Endothelial cell of umbilical vein (primary cell): ENCODE data around the gene FMN1. TPM values are rescaled to one million over a fixed set of nuclear protein-coding genes. Genes with fewer than 3 reads are reported as not detected.

Experiments used
- BruUV-seq: library from RNA; stranded (reverse); fragments of 400-500 nt; replicated peaks from 2 replicates; lab custom pipeline; 2021; lab: Mats Ljungman, UMichigan
- CTCF ChIA-PET: fragments of 300-600, 350-600 bp; sonication (Branson Sonifier 250); formaldehyde crosslinking; loops from one replicate; lab custom pipeline; 2021; ENCODE audit warnings: antibody characterized with exemption, inconsistent platforms; lab: Charles Lee
- POLR2A ChIA-PET: fragments of 300-600, 350-600 bp; sonication (Branson Sonifier 250); formaldehyde crosslinking; loops from one replicate; lab custom pipeline; 2021; ENCODE audit warnings: antibody characterized with exemption, inconsistent platforms; lab: Charles Lee
- DNase-seq: peaks from one replicate; pipeline ENCODE4 v3.0.0-alpha.2; 2011; ENCODE audit warnings: low read depth, low spot score
- FAIRE-seq: peaks from 2 replicates; lab custom pipeline; 2011; peaks lifted over from hg19 to GRCh38; lab: Jason Lieb, UNC
- H2AFZ ChIP-seq: 2 replicates; pipeline ENCODE4 v1.6.0; 2012; ENCODE audit warnings: low read depth, low read length, control low read depth, inconsistent platforms
- H3K27ac ChIP-seq: 2 replicates; pipeline ENCODE4 v1.5.1; 2011; ENCODE audit warnings: low read depth, mild to moderate bottlenecking, control low read depth, low read length, moderate library complexity; ENCODE audit not compliant: insufficient read depth
- H3K27me3 ChIP-seq, 2 experiments: 2 replicates each; pipeline versions ENCODE4 v1.6.0 to v1.6.1; 2011; ENCODE audit warnings: low read length in 2 of 2, mixed read lengths in 1 of 2; ENCODE audit not compliant: control insufficient read depth in 2 of 2, insufficient read depth in 2 of 2
- H3K36me3 ChIP-seq, 2 experiments: 2 replicates in 1 of 2; 3 replicates in 1 of 2; pipeline ENCODE4 v1.5.1; 2011; ENCODE audit warnings: low read length in 2 of 2, mild to moderate bottlenecking in 1 of 2, moderate library complexity in 1 of 2; ENCODE audit not compliant: control insufficient read depth in 2 of 2, insufficient read depth in 2 of 2; ENCODE audit errors: extremely low read depth in 1 of 2
- H3K4me1 ChIP-seq: 3 replicates; pipeline ENCODE4 v1.5.1; 2011; ENCODE audit warnings: mild to moderate bottlenecking, low read length; ENCODE audit not compliant: control insufficient read depth, insufficient read depth; ENCODE audit errors: extremely low read depth
- H3K4me2 ChIP-seq: 2 replicates; pipeline ENCODE4 v1.6.1; 2011; ENCODE audit warnings: low read length, control low read depth, mixed read lengths; ENCODE audit not compliant: insufficient read depth
- H3K4me3 ChIP-seq, 3 experiments: fragments of 200-600 bp in 1 of 3; sonication (generic), shearing (Covaris generic) in 1 of 3; replicated peaks in 1 of 3; 2 replicates each; pipeline ENCODE4 v1.5.1; 2011 to 2016; ENCODE audit warnings: control low read depth in 3 of 3, low read length in 3 of 3, mild to moderate bottlenecking in 2 of 3, inconsistent platforms in 1 of 3, low read depth in 1 of 3, moderate library complexity in 1 of 3; ENCODE audit not compliant: insufficient read depth in 1 of 3
- H3K79me2 ChIP-seq: 2 replicates; pipeline ENCODE4 v1.6.0; 2012; ENCODE audit warnings: low read length, inconsistent platforms; ENCODE audit not compliant: control insufficient read depth, insufficient read depth
- H3K9ac ChIP-seq: replicated peaks from 2 replicates; pipeline ENCODE3; 2011; ENCODE audit warnings: low read length, control low read depth; ENCODE audit not compliant: insufficient read depth; ENCODE audit errors: extremely low read depth
- H3K9me1 ChIP-seq: replicated peaks from 3 replicates; pipeline ENCODE4 v1.6.0; 2011; ENCODE audit warnings: mild to moderate bottlenecking, low read length; ENCODE audit not compliant: control insufficient read depth, insufficient read depth; ENCODE audit errors: extremely low read depth
- H3K9me3 ChIP-seq: replicated peaks from 2 replicates; pipeline ENCODE4 v1.5.1; 2012; ENCODE audit warnings: low read length, inconsistent platforms; ENCODE audit not compliant: control insufficient read depth, insufficient read depth
- H4K20me1 ChIP-seq: replicated peaks from 2 replicates; pipeline ENCODE3; 2011; ENCODE audit warnings: mild to moderate bottlenecking, low read length; ENCODE audit not compliant: control insufficient read depth, insufficient read depth; ENCODE audit errors: extremely low read depth
- CTCF ChIP-seq, 2 donors: IDR thresholded peaks; 1 replicate in 1 of 2; 2 replicates in 1 of 2; pipeline ENCODE4 v1.5.1; 2011; ENCODE audit warnings: low read length in 2 of 2, mild to moderate bottlenecking in 2 of 2, moderate library complexity in 2 of 2, control low read depth in 1 of 2, inconsistent platforms in 1 of 2, low read depth in 1 of 2; ENCODE audit not compliant: insufficient read depth in 1 of 2; ENCODE audit errors: extremely low read depth in 1 of 2
- EZH2 ChIP-seq: IDR thresholded peaks from 2 replicates; pipeline ENCODE4 v1.6.1; 2012; ENCODE audit warnings: borderline replicate concordance, low read depth, mild to moderate bottlenecking, moderate library complexity, low read length, inconsistent platforms; ENCODE audit not compliant: severe bottlenecking
- FOS ChIP-seq: IDR thresholded peaks from 2 replicates; pipeline ENCODE4 v1.6.1; 2011; ENCODE audit warnings: mild to moderate bottlenecking, low read length, moderate library complexity, borderline replicate concordance; ENCODE audit not compliant: insufficient read depth
- GATA2 ChIP-seq: IDR thresholded peaks from 2 replicates; pipeline ENCODE4 v1.7.0; 2011; ENCODE audit warnings: low read depth, mild to moderate bottlenecking, moderate library complexity, mixed read lengths, low read length; ENCODE audit not compliant: insufficient read length, insufficient read depth
- POLR2AphosphoS5 ChIP-seq: IDR thresholded peaks from 2 replicates; pipeline ENCODE4 v1.6.1; 2012; ENCODE audit warnings: low read depth, mild to moderate bottlenecking, control low read depth, low read length, moderate library complexity; ENCODE audit not compliant: insufficient read depth
- dilution Hi-C: fragments of 300-500 bp; cut with MboI; formaldehyde crosslinking; loops from one replicate; pipeline ENCODE4 v1.15.0; 2019; ENCODE audit warnings: low sequenced_read_pairs; ENCODE audit not compliant: extremely low pct_ligation_motif_present
- intact Hi-C: fragments of 100-400 bp; cut with micrococcal nuclease; formaldehyde crosslinking; loops from one replicate; pipeline ENCODE4 v1.10.0; 2022
- polyA plus RNA-seq, 4 experiments: library from polyadenylated mRNA; depleted of rRNA in 3 of 4; stranded (reverse) in 3 of 4; unstranded in 1 of 4; fragments of >200 nt; gene quantifications; 2 replicates each; pipeline versions ENCODE4 v1.2.1 to v1.2.3, GENCODE V29; 2011 to 2012; ENCODE audit warnings: missing spikeins in 1 of 4
- total RNA-seq: library from RNA; stranded (reverse); gene quantifications from 2 replicates; pipeline ENCODE4 v1.2.3, GENCODE V29; 2021

Gene FMN1
- total and polyA plus RNA-seq, 2 donors (not counting 3 experiments of a cell fraction or from before 2014, with no cell fraction given), result 0.01 to 0.29 TPM

- Histone ChIP-seq H3K4me1 (no peaks in the 10 kb centered on the region), H3K79me2 (no peaks in the 10 kb centered on the region), H3K9me1 (no peaks in the 10 kb centered on the region), H3K27me3 (no peaks in the 10 kb centered on the region), H2AFZ (no peak overlapping the region), H3K36me3 (no peaks in the 10 kb centered on the region), H3K27ac (no peak overlapping the region), H3K4me3 (no peak overlapping the region), H3K4me2 (no peak overlapping the region), H4K20me1 (no peaks in the 10 kb centered on the region), H3K9ac (no peak overlapping the region), H3K9me3 (no peaks in the 10 kb centered on the region)
- FAIRE-seq (peak; percentile 70), DNase-seq (peak; percentile 51)
- CTCF ChIA-PET, result interaction anchor here (0.5 to 5.1 kb wide), 68 partner anchors 8 to 289 kb away, joined by 3 to 293 read pairs (median 4); no protein-coding TSS in a partner anchor
- POLR2A ChIA-PET, result interaction anchor here (0.7 kb wide), 1 partner anchor 92 kb away, joined by 3 read pairs; no protein-coding TSS in a partner anchor
- TF ChIP-seq FOS (no peak), CTCF (IDR thresholded peaks at IDR 0.05; ENCODE audit: extremely low read depth in 1 of 2, insufficient read depth in 1 of 2, low read depth in 1 of 2, low read length in 2 of 2) (peak; percentile 45 to 61)
- no TSS peak for BruUV-seq
- dilution Hi-C loops (no loop called here), intact Hi-C loops (loop anchor here (1.0 to 10.0 kb wide), 5 partner anchors 92 to 289 kb away; no protein-coding TSS in a partner anchor)
Measured at GRCh38 chr15:32844118-32844711, 350.3 kb downstream of the FMN1 start.

- TF ChIP-seq POLR2AphosphoS5, result no peak
- TF ChIP-seq GATA2, result no peak
- no peak for TF ChIP-seq EZH2
- intact Hi-C loops (loop anchor here (10.0 kb wide), 1 partner anchor 151 kb away; no protein-coding TSS in a partner anchor), dilution Hi-C loops (no loop called here)
- BruUV-seq, result no TSS peak
- H3K4me1 ChIP-seq, result peaks cover 7% of the 10 kb centered on the region
- DNase-seq (no peak), FAIRE-seq (no peak)
- no peaks in the 10 kb centered on the region for H3K79me2 ChIP-seq
- ChIA-PET POLR2A (interaction anchor here (0.7 to 0.8 kb wide), 2 partner anchors 10 to 93 kb away, joined by 3 read pairs; no protein-coding TSS in a partner anchor), CTCF (interaction anchor here (0.5 to 5.1 kb wide), 61 partner anchors 10 to 289 kb away, joined by 3 to 293 read pairs (median 5); no protein-coding TSS in a partner anchor)
- no peak overlapping the region for H3K4me3 ChIP-seq
- H3K9ac ChIP-seq, result no peak overlapping the region
- H3K9me3 ChIP-seq, result no peaks in the 10 kb centered on the region
- H2AFZ ChIP-seq, result no peak overlapping the region
- no peaks in the 10 kb centered on the region for H3K9me1 ChIP-seq
- no peaks in the 10 kb centered on the region for H3K36me3 ChIP-seq
- H3K27me3 ChIP-seq, result no peaks in the 10 kb centered on the region
- H3K4me2 ChIP-seq, result no peak overlapping the region
- no peak overlapping the region for H3K27ac ChIP-seq
- no peaks in the 10 kb centered on the region for H4K20me1 ChIP-seq
Measured at GRCh38 chr15:32843219-32843815, 351.2 kb downstream of the FMN1 start.
